Motor neuron (in vitro differentiated cells): ENCODE measurements around the gene YWHAE. TPM values are rescaled to one million over a fixed set of nuclear protein-coding genes. Genes with fewer than 3 reads are reported as not detected.
"Not testable (repeated sequence)": the region's sequence is repeated elsewhere in the genome, so short reads cannot be mapped to it uniquely, and the experiment has no call there.

Experiments used
- ATAC-seq, 8 experiments: fragments of 200-7000 bp; cut with Tn5 transposase; replicated peaks in 6 of 8; 2 replicates each; pipeline ENCODE4 v1.8.0; 2021; ENCODE audit warnings: mild to moderate bottlenecking in 8 of 8, moderate library complexity in 8 of 8
- H3K27ac ChIP-seq, 2 donors: fragments of 250-450 bp; sonication (Bioruptor Pico); 2 replicates each; pipeline ENCODE4 v1.9.0; 2021; ENCODE audit warnings: antibody characterized with exemption in 2 of 2, mild to moderate bottlenecking in 2 of 2, moderate library complexity in 1 of 2
- H3K4me1 ChIP-seq, 2 donors: fragments of 250-450 bp; sonication (Bioruptor Pico); replicated peaks in 1 of 2; 2 replicates each; pipeline ENCODE4 v1.6.1; 2021; ENCODE audit warnings: antibody characterized with exemption in 2 of 2, mild to moderate bottlenecking in 2 of 2, moderate library complexity in 1 of 2
- H3K4me3 ChIP-seq, 5 donors: fragments of 250-450 bp; sonication (Bioruptor Pico); 2 replicates each; pipeline ENCODE4 v1.9.0; 2021; ENCODE audit warnings: antibody characterized with exemption in 5 of 5, mild to moderate bottlenecking in 5 of 5, moderate library complexity in 4 of 5
- WGBS, 10 experiments: fragments of 450-650 bp; shearing (Covaris generic); methylation state at CpG; one replicate each; pipeline ENCODE4 v1.0.0; 2022; 5-methylcytosine and 5-hydroxymethylcytosine counted together
- in situ Hi-C, 9 experiments: fragments of 400-800 bp; cut with MboI; loops; one replicate each; pipeline ENCODE4 v1.15.0; 2021; ENCODE audit warnings: low sequenced_read_pairs in 9 of 9, low pct_unique_long_range_greater_than_20kb in 2 of 9; ENCODE audit not compliant: unreplicated experiment in 9 of 9
- total RNA-seq, 8 experiments: library from RNA; unstranded; fragments of 300-600 nt; gene quantifications; 2 replicates each; pipeline versions ENCODE4 v1.2.3 to v1.2.4, GENCODE V29; 2022

YWHAE gene
- total RNA-seq = 100 to 1,000 TPM; 240 to 720 (median 456) TPM

DNA sequence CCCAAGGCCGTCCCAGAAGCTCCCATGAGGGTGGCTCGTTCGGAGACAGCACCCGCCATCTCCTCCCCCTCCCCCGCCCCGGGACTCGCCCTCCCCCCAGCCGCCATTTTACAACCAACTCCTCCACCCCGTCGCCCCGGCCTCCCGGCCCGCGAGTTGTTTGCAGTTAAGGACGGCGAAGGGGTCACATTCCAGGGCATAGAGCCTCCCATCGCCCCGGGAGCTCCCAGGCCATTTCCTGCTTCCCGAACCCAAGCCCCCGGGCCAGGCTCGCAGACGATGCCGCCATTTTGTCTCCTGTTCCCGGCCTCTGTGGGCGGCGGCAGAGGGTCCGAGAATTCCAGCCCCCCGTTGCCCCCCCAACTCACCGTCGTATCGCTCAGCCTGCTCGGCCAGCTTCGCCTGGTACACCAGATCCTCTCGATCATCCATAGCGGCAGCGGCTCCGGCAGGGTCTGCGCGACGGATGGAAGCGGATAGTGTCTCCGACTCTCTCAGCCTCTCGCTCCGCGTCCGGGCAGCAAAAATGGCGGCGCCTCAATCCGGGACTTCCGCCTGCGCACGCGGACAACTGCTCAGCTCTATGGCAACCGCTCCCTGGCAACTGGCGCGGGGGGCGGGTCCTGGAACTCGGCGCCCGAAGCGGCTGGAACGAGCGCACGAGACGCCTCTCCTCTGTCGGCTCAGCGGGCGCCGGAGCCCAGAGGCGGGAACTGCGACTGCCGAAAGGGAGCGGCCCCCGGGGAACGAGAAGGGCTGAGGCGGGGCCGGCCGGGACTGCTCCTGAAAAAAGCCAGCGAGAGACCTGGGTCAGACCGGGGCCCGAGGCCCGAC, at the start of gene YWHAE:
Gene YWHAE (minus strand): TSS at position 544 of the 834 bp plus-strand sequence. CDS start 112 bp downstream, at position 432.
- Histone ChIP-seq H3K4me3 (peak within 1 kb of the TSS; percentile 70 to 90 (median 85)), H3K27ac (peak within 1 kb of the TSS; percentile 99), H3K4me1 (peaks cover 8 to 15% of the 10 kb centered on the region in 2 donors)
- in situ Hi-C loops = no loop called here
- 0 to 6% (median 2%) methylated on average over 4 to 12 of the region's 82 CpGs; no CpG with 5 or more reads in 5 of the 10 experiments for WGBS, 10 experiments
- peak; percentile 90 to 98 (median 96) for ATAC-seq

DNA sequence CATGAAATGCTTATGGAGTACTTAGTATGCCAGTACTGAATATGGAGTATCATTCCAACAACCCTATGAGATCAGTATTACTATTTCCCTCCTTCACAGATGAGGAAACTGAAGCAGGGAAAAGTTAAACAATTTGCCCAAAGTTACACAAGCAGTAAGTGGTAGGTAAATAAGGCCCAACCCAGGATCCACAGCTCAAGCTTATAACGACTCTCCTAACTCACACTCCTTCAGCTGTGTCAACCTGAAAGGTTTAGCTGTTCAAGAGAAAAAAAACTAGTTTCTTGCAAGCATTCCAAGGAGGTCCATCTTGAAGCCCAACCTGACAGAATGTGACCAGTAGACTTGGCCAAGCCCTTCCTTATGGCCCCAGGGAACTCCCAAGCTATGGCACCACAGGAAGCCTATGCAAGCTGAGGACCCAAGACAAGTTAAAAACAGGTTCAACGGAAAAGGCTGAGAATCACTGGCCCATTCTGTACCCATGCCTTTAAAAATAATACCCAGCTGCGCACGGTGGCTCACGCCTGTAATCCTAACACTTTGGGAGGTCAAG, 49.5 kb upstream of the YWHAE start:
- no peak overlapping the region for H3K27ac ChIP-seq
- H3K4me1 ChIP-seq = peaks cover 2 to 5% of the 10 kb centered on the region in 2 donors
- ATAC-seq = no peak
- in situ Hi-C loops = no loop called here
- 50 to 100% (median 80%) methylated on average over 1 to 4 of the region's 5 CpGs; no CpG with 5 or more reads in 3 of the 10 experiments for whole genome bisulfite sequencing, 10 experiments
- H3K4me3 ChIP-seq = no peak overlapping the region

DNA sequence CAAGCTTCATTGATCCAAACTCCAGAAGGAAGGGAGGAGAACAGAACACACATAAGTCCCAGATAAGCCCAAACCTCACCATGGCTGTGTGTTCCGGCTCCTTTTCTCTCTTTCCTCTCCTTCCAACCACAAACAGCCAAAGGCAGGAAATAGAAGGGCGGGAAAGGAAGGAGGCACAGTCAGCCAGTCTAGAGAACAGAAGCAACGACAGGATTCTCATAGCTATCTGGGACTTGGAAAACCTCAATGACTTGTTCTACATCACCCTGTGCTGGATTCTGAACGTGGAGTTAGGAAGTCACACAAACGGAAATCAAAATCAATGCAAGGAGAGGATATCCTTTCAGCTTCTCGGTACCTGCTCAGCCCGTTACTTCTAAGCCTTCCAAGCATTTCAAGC, 47.0 kb upstream of the YWHAE start:
- WGBS, 10 experiments = 80 to 96% (median 90%) methylated on average over 2 to 7 of the region's 7 CpGs; no CpG with 5 or more reads in 3 of the 10 experiments
- in situ Hi-C loops = no loop called here
- no peaks in the 10 kb centered on the region for H3K4me1 ChIP-seq
- no peak for ATAC-seq
- no peak overlapping the region for H3K27ac ChIP-seq
- no peak overlapping the region for H3K4me3 ChIP-seq

DNA sequence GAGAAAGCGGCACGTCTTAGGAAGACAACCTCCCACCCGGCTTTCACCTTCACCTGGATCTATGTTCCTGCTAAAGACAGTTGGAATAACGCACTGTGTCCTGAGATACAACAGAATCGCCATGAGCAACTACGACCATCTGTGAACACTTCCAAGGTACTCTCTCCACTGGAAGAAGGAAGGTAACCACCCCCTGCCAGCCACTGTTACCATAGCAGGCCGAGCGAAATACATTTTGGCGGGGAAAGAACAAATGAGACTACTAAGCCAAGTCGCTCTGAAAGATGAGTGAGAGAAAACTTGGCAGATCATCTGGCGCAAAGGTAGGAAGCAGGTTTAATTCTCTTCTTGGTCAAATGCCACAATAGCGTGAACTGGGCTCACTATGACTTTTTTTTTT, 46.2 kb upstream of the YWHAE start:
- ATAC-seq = no peak

DNA sequence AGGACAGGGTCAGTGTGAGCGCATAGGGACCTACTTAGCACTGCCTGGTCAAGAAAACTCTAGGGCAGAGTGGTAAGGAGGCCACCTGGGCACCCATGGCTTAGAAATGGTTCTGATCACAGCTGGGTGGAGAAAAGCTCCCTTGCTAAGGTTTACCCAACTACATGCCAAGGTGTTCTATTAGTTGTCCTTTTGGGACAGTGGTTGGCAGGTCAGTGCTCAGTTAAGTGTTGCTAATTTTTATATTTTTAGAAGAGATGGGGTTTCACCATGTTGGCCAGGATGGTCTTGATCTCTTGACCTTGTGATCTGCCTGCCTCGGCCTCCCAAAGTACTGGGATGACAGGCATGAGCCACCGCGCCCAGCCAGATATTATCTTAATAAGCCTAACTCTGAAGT, 45.7 kb upstream of the YWHAE start:
- H3K27ac ChIP-seq, H3K4me3 ChIP-seq, H3K4me1 ChIP-seq, in situ Hi-C loops, ATAC-seq: not testable (repeated sequence)
- 80 to 100% (median 96%) methylated on average over 1 to 4 of the region's 4 CpGs; no CpG with 5 or more reads in 3 of the 10 experiments for WGBS, 10 experiments

More for the DNA sequence above, 46.2 kb upstream of the YWHAE start:
- WGBS, 10 experiments = 87 to 100% (median 97%) methylated on average over 2 to 11 of the region's 12 CpGs; no CpG with 5 or more reads in 2 of the 10 experiments
- H3K27ac ChIP-seq = no peak overlapping the region
- H3K4me3 ChIP-seq = no peak overlapping the region
- no peaks in the 10 kb centered on the region for H3K4me1 ChIP-seq
- in situ Hi-C loops = no loop called here

DNA sequence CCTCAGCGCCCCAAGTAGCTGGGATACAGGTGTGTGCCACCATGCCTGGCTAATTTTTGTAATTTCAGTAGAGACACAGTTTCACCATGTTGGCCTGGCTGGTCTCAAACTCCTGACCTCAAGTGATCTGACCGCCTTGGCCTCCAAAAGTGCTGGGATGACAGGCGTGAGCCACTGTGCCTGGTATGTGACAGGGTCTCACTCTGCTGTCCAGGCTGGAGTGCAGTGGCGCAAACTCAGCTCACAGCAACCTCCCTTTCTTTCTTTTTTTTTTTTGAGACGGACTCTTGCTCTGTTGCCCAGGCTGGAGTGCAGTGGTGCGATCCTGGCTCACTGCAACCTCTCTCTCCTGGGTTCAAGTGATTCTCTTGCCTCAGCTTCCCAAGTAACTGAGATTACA, 42.7 kb upstream of the YWHAE start:
- in situ Hi-C loops, H3K4me3 ChIP-seq, H3K4me1 ChIP-seq, ATAC-seq, H3K27ac ChIP-seq: not testable (repeated sequence)
- 90 to 100% (median 100%) methylated on average over 1 to 3 of the region's 6 CpGs; no CpG with 5 or more reads in 5 of the 10 experiments for WGBS, 10 experiments

DNA sequence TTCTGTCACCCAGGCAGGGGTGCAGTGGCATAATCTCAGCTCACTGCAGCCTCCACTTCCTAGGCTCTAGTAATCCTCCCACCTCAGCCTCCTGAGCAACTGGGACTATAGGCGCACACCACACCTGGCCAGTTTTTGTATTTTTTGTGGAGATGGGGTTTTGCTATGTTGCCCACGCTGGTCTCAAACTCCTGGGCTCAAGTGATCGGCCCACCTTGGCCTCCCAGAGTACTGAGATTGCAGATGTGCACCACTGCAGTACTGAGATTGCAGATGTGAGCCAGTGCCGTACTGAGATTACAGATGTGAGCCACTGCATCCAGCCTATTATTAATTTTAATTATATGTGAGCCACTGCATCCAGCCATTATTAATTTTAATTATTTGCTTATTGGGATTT, 42.2 kb upstream of the YWHAE start:
- in situ Hi-C loops = no loop called here
- 90 to 100% (median 100%) methylated on average over 1 to 3 of the region's 4 CpGs; no CpG with 5 or more reads in 3 of the 10 experiments for WGBS, 10 experiments
- Histone ChIP-seq H3K4me1 (no peaks in the 10 kb centered on the region), H3K27ac (no peak overlapping the region), H3K4me3 (no peak overlapping the region)
- ATAC-seq = no peak

DNA sequence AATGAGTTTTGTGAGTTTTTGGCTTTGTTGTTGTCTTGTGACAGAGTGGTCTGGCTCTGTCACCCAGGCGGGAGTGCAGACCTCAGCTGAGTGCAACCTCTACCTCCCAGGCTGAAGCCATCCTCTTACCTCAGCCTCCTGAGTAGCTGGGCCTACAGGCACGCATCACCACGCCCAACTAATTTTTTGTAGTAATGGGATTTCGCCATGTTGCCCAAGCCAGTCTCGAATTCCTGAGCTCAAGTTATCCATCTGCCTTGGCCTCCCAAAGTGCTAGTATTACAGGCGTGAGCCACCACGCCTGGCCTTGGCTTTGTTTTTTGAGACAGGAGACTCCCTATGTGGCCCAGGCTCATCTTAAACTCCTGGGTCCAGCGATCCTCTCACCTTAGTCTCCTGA, 40.9 kb upstream of the YWHAE start:
- Histone ChIP-seq H3K4me1 (no peaks in the 10 kb centered on the region), H3K27ac (no peak overlapping the region), H3K4me3 (no peak overlapping the region)
- WGBS, 10 experiments = 90 to 100% (median 100%) methylated on average over 1 to 5 of the region's 8 CpGs; no CpG with 5 or more reads in 5 of the 10 experiments
- in situ Hi-C loops = no loop called here
- no peak for ATAC-seq

DNA sequence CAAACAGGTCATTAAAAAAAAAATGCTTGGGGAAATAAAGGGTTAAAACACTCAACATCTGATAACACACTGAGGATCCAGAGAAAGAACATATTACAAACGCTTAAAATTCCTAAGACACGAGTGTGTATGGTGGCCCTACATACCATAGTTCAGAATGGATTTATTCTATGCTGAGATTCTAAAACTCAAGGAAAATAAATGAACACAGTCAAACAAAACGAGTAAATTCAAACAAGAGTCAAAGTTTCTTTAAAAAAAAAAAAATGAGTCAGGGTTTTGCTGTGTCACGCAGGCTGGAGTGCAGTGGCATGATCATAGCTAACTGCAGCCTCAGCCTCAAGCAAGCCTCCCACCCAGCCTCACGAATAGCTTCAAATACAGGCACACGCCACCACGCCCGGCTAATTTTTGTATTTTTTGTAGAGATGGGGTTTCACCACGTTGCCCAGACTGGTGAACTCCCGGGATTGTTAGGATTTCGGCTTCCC, 38.6 kb upstream of the YWHAE start:
- Histone ChIP-seq H3K4me1 (no peaks in the 10 kb centered on the region), H3K27ac (no peak overlapping the region), H3K4me3 (no peak overlapping the region)
- in situ Hi-C loops = no loop called here
- 8 to 95% (median 68%) methylated on average over 1 to 9 of the region's 11 CpGs for WGBS, 10 experiments
- ATAC-seq = peak in 4 of 8 experiments; percentile 33 to 94 (median 64)

DNA sequence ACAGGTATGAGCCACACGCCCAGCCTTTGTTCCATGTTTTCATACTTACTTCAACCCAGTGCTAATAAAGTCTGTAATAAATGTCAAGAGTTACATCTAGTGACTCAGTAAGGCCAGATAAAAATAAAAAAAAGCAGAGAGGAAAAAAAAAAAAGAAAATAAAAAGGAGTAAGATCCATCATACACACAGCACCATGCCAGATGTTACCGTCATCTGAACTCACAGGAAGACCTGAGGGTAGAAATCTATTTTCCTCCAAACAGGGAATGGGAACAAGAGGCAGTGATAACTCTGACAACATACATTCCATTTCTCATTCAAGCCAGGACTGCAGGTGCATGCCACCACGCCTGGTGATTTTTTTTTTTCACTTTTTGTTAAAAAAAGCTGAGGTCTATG, 35.3 kb upstream of the YWHAE start:
- H3K4me3 ChIP-seq = no peak overlapping the region
- ATAC-seq = no peak
- no peak overlapping the region for H3K27ac ChIP-seq
- WGBS, 10 experiments = 88 to 100% (median 100%) methylated on average over 1 to 3 of the region's 3 CpGs; no CpG with 5 or more reads in 1 of the 10 experiments
- in situ Hi-C loops = no loop called here
- H3K4me1 ChIP-seq = no peaks in the 10 kb centered on the region

DNA sequence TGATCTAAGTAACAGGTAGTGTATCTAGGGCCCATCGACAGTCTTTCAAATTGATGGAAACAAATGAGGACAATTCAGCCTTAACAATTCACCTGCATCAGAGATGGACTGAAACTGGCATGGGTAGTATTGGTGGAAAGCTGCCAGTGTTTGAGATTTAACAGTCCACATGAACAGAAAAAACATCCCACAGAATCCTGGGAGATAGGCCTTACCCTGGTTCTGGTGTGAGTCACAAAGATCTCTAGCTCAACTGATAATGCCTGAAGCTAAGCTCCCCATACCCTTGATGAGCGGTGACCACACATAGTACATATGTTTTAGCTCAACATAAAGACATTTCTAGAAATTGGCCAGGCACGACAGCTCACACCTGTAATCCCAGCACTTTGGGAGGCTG, 34.1 kb upstream of the YWHAE start:
- WGBS, 10 experiments = 90 to 100% (median 97%) methylated on average over 1 to 3 of the region's 3 CpGs; no CpG with 5 or more reads in 4 of the 10 experiments
- Histone ChIP-seq H3K4me3 (no peak overlapping the region), H3K27ac (no peak overlapping the region), H3K4me1 (no peaks in the 10 kb centered on the region)
- in situ Hi-C loops = no loop called here
- no peak for ATAC-seq

DNA sequence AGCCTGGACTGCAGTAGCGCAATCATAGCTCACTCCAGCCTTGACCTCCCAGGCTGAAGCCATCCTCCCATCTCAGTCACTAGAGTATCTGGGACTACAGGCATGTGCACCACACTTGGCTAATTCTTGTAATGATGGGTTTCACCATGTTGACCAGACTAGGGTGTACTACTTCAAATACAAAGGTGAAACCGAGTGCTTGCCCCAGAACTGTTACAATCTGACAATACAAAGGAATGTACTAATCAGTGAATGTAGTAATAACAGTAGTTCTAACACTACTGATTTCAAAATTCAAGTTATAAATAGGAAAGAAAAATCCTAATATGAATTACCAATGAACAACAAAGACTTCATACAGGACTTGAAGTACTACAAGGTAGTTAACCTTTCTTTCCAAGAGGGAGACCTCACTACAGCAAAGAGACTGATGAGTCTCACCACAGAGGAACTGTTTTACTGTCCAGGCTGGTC, 31.6 kb upstream of the YWHAE start:
- Histone ChIP-seq H3K27ac (no peak overlapping the region), H3K4me3 (no peak overlapping the region), H3K4me1 (no peaks in the 10 kb centered on the region)
- ATAC-seq = no peak
- WGBS, 10 experiments = 80 to 100% (median 96%) methylated on average over 1 to 2 of the region's 2 CpGs; no CpG with 5 or more reads in 6 of the 10 experiments
- in situ Hi-C loops = no loop called here

DNA sequence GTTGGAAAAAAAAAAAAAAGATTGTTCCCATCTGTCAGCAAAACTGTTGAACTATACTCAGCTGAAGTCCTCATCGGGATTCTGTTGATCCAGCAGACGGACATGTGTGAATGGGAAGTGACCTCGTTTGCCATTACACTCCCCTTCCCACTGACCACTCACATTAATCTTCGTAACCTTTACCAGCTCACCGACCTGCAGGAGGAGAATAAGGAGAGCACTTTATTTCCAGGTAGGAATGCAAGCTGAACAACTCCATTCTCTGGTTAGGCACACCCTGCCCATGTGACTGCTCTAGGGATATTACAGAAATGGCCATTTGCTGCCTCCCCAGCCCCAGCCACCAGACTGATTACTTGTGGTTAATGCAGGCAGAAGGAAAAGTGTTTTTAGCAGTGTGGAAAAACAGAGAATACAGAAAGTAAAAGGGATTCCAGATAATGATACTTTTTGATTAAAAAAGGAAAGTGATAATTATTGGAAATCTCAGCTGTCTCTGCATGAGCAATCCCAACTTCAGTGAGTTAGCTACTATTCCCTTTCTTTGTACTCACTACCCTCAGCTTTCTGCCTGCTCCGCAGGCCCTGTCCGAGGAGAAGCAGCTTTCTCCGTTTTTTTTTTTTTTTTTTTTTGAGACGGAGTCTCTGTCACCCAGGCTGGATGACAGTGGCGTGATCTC, 23.6 kb upstream of the YWHAE start:
- Histone ChIP-seq H3K4me1 (peaks cover 3 to 6% of the 10 kb centered on the region in 2 donors), H3K27ac (no peak overlapping the region), H3K4me3 (no peak overlapping the region)
- WGBS, 10 experiments = 75 to 100% (median 89%) methylated on average over 2 to 8 of the region's 10 CpGs; no CpG with 5 or more reads in 1 of the 10 experiments
- peak in 7 of 8 experiments; percentile 24 to 78 (median 32) for ATAC-seq
- in situ Hi-C loops = no loop called here
